AG04449 (cell line): Measurements from ENCODE around the gene REPS2.
A peak's percentile ranks its signal among the peaks of the same experiment; 100 is the strongest.

Source experiments
- CTCF ChIA-PET: fragments of 350-600 bp; formaldehyde crosslinking; extraction: SDS; loops from one replicate; lab custom pipeline; 2021; ENCODE audit warnings: antibody characterized with exemption; lab: Yijun Ruan, JAX
- POLR2A ChIA-PET: fragments of 400-600, 350-600 bp; formaldehyde crosslinking; extraction: SDS; loops from one replicate; lab custom pipeline; 2020; ENCODE audit warnings: antibody characterized with exemption, inconsistent platforms; lab: Yijun Ruan, JAX
- DNase-seq: peaks from one replicate; pipeline ENCODE4 v3.0.0-alpha.2; 2010; ENCODE audit warnings: low read depth, low spot score
- H3K4me3 ChIP-seq: 2 replicates; pipeline ENCODE4 v1.5.1; 2011; ENCODE audit warnings: low read depth, mild to moderate bottlenecking, control low read depth, low read length
- CTCF ChIP-seq: IDR thresholded peaks from one replicate; pipeline ENCODE4 v1.5.1; 2011; ENCODE audit warnings: mild to moderate bottlenecking, moderate library complexity, low read length, control low read depth, inconsistent platforms; ENCODE audit not compliant: insufficient read depth; ENCODE audit errors: missing control alignments

Gene REPS2

GRCh38 chrX:17039826-17040225 lies 93.4 kb downstream of the REPS2 start:
- ChIA-PET POLR2A (no interaction called here), CTCF (interaction anchor here (1.9 to 7.3 kb wide), 2 partner anchors 7 to 157 kb away, joined by 6 to 36 read pairs; no protein-coding TSS in a partner anchor)
- no peak for TF ChIP-seq CTCF
- H3K4me3 ChIP-seq, result no peak overlapping the region
- no peak for DNase-seq

- ChIA-PET POLR2A (no interaction called here), CTCF (interaction anchor here (1.1 to 1.9 kb wide), 2 partner anchors 157 to 158 kb away, joined by 3 to 6 read pairs; no protein-coding TSS in a partner anchor)
- TF ChIP-seq CTCF, result no peak
- no peak for DNase-seq
- H3K4me3 ChIP-seq, result no peak overlapping the region
These were observed 94.3 kb downstream of the REPS2 start for GRCh38 chrX:17040711-17041110.

GRCh38 chrX:17042037-17042436 lies 95.6 kb downstream of the REPS2 start:
- CTCF ChIA-PET, result interaction anchor here (0.9 to 1.0 kb wide), 2 partner anchors 159 to 215 kb away, joined by 3 to 6 read pairs; no protein-coding TSS in a partner anchor
- TF ChIP-seq CTCF, result no peak
- DNase-seq, result no peak
- H3K4me3 ChIP-seq, result no peak overlapping the region
- POLR2A ChIA-PET, result no interaction called here

GRCh38 chrX:17046478-17047097 lies 100.1 kb downstream of the REPS2 start:
- CTCF ChIA-PET, result interaction anchor here (0.6 to 6.1 kb wide), 23 partner anchors 11 to 336 kb away, joined by 3 to 127 read pairs (median 4); no protein-coding TSS in a partner anchor
- POLR2A ChIA-PET, result no interaction called here
- no peak overlapping the region for H3K4me3 ChIP-seq
- TF ChIP-seq CTCF, result peak; percentile 57
- DNase-seq, result no peak

GRCh38 chrX:17047224-17047623 lies 100.8 kb downstream of the REPS2 start:
- no peak for DNase-seq
- CTCF ChIA-PET, result interaction anchor here (1.0 to 6.1 kb wide), 17 partner anchors 10 to 337 kb away, joined by 3 to 127 read pairs (median 4); no protein-coding TSS in a partner anchor
- POLR2A ChIA-PET, result no interaction called here
- H3K4me3 ChIP-seq, result no peak overlapping the region
- TF ChIP-seq CTCF, result no peak

- POLR2A ChIA-PET, result no interaction called here
- DNase-seq, result no peak
- no peak overlapping the region for H3K4me3 ChIP-seq
- TF ChIP-seq CTCF, result no peak
- CTCF ChIA-PET, result interaction anchor here (1.3 to 2.1 kb wide), 3 partner anchors 162 to 224 kb away, joined by 3 to 5 read pairs (median 4); no protein-coding TSS in a partner anchor
These were observed 105.8 kb downstream of the REPS2 start for GRCh38 chrX:17052210-17052609.
